ENCODE measurements around the gene SPATA1. TPM values are rescaled to one million over a fixed set of nuclear protein-coding genes. Genes with fewer than 3 reads are reported as not detected.

SPATA1 gene
- total RNA-seq, 4 donors from 2014 or later: 0.13 TPM; not detected in 3

GRCh38 chr1:84598418-84598817 lies 92.2 kb downstream of the SPATA1 start:
- no peak for DNase-seq (ENCODE audit: low spot score in 2 of 2)
- 65 to 70% methylated on average over 3 of the region's 3 CpGs for WGBS, 2 donors
- no peak overlapping the region for H3K4me3 ChIP-seq (ENCODE audit: low read depth, poor library complexity, severe bottlenecking)
- TF ChIP-seq, protein P1, sequence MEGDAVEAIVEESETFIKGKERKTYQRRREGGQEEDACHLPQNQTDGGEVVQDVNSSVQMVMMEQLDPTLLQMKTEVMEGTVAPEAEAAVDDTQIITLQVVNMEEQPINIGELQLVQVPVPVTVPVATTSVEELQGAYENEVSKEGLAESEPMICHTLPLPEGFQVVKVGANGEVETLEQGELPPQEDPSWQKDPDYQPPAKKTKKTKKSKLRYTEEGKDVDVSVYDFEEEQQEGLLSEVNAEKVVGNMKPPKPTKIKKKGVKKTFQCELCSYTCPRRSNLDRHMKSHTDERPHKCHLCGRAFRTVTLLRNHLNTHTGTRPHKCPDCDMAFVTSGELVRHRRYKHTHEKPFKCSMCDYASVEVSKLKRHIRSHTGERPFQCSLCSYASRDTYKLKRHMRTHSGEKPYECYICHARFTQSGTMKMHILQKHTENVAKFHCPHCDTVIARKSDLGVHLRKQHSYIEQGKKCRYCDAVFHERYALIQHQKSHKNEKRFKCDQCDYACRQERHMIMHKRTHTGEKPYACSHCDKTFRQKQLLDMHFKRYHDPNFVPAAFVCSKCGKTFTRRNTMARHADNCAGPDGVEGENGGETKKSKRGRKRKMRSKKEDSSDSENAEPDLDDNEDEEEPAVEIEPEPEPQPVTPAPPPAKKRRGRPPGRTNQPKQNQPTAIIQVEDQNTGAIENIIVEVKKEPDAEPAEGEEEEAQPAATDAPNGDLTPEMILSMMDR (IDR thresholded peaks at IDR 0.05): no peak
- no peak for TF ChIP-seq POLR2A (IDR thresholded peaks at IDR 0.05)
- intact Hi-C loops (cut with DNase I; ENCODE audit: low total_unique reads): no loop called here

DNA sequence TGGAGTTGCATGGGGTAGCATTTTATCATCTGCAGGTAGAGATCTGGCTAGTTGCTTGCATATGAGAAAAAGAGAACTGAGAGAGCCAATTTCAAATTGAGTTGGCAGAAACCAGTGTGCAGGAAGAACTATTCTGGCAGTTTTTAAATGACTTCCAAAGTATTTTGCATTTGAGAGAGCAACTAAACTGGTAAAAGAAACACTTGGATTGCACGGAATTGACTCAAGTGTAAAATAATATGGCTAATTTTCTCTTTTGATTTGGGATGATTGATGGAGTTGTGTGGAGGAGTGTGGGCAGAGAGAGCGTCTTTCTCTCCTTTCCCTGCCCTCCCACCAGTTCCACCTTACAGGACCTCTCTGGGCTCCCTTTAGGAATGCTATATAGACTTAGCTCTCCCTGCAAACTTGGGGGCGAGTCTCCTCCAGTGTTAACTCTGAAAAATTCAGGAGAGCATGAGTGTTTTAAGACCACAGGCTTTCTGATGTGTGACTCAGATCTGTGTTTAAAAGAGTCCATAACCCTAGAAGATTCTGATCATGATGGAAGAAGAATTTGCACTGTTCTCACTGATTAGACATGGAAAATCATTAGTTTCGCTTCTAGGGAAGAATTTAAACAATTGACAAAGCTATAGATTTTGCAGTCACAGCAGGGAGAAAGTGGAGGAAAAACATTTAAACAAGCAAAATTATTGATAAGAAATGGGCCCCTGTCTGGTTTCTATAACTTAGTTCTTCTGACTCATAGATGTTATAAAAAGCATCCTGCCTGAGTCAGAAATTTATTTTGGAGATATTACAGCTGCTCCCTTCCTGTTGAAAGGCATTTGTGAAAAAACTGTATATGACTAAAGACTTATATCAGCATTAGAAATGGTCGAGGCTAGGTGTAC lies 92.9 kb downstream of the SPATA1 start:
- no peak overlapping the region for H3K4me3 ChIP-seq (ENCODE audit: low read depth, poor library complexity, severe bottlenecking)
- DNase-seq (ENCODE audit: low spot score in 2 of 2): no peak
- no peak for TF ChIP-seq POLR2A (IDR thresholded peaks at IDR 0.05)
- TF ChIP-seq, protein P1 (IDR thresholded peaks at IDR 0.05): no peak
- WGBS, 2 donors: 34 to 47% methylated on average over 5 of the region's 5 CpGs
- intact Hi-C loops (cut with DNase I; ENCODE audit: low total_unique reads): no loop called here

DNA sequence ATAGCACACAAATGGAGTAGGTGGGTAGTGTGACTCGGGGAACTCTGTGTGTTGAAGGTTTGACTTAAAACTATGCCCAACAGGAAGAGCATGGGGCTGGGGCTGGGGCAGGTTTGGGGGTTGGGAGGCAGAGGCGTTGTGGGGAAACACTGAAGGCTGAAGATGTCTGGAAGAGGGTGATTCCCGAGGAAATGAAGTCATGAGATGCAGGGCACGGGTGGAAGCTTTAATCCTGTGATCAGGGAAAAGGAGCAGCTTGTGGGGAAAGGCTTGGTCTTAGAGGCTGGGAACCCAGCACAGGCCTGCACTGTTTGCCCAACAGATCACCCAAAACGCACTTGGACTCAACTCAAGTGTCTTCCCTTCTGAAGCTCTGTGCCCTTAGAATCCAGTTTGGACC lies 94.6 kb downstream of the SPATA1 start:
- 86 to 87% methylated on average over 5 of the region's 5 CpGs for WGBS, 2 donors
- TF ChIP-seq, protein P1 (IDR thresholded peaks at IDR 0.05): no peak
- TF ChIP-seq POLR2A (IDR thresholded peaks at IDR 0.05): no peak
- intact Hi-C loops (cut with DNase I; ENCODE audit: low total_unique reads): loop anchor here (10.0 kb wide), 1 partner anchor 466 kb away; no protein-coding TSS in a partner anchor
- H3K4me3 ChIP-seq (ENCODE audit: low read depth, poor library complexity, severe bottlenecking): no peak overlapping the region
- no peak for DNase-seq (ENCODE audit: low spot score in 2 of 2)

DNA sequence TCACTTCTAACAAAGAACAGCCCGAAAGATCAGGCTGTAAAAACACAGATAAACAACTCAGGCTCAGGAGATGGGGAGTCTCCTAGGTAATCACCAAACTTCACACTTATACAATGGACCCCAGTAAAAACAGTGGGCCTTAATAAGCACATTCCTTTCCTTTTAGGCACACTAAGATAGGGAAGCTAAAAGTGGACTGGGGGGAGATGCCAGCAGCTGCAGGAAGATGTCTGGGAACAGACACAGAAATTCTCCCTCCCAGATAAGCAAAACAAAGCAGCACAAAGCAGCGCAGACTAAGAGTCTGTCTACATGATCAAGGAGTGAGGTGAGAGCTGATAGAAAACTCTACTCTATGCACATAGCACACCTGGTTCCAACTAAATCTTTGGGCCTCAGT lies 97.0 kb downstream of the SPATA1 start:
- no peak for DNase-seq (ENCODE audit: low spot score in 2 of 2)
- no peak overlapping the region for H3K4me3 ChIP-seq (ENCODE audit: low read depth, poor library complexity, severe bottlenecking)
- 46 to 74% methylated on average over 2 of the region's 2 CpGs for WGBS, 2 donors
- intact Hi-C loops (cut with DNase I; ENCODE audit: low total_unique reads): loop anchor here (10.0 kb wide), 1 partner anchor 468 kb away; no protein-coding TSS in a partner anchor
- TF ChIP-seq, protein P1 (IDR thresholded peaks at IDR 0.05): no peak
- no peak for TF ChIP-seq POLR2A (IDR thresholded peaks at IDR 0.05)

DNA sequence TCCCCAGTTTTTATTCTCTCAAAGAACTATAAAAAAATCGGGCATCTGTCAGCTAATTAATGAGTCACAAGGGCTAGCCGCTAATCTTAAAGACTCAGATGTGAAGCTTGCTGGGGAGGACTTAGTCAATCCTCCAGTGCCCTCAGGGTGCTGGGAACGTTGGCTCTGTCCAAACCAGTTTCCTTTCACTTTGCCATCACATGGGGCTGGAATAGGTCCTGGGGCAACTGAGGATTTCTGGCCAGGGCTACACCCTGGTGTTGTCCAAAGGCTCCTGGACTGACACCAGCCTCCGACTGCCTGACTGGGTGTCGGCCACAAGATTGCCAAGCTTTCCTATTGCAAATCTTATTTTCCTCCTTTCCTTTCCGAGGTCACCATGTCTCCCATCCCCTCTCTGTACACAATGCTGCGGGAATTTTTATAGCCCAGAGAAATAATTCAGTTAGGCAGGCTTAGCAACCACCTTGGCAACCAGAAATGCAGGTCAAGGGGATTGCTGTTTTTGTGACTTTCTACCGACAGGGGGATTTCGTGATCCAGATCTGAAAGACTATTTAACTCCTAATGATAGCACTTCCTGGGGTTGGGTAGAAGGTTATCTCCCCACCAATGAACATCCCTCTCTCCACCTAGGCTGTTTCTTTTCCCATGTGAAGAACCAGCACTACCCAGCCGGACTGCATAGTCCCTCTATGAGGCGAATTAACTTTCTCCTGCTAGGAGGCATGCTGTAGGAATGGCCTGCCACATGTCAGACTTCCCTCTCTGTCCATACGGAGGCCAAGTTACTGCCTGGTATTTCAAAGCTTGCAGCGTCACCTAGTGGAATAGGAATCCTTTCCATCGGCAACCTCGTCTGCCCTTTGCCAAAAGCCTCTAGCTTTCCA lies 98.0 kb downstream of the SPATA1 start:
- peak; percentile 62 to 87 for DNase-seq (ENCODE audit: low spot score in 2 of 2)
- no peak for TF ChIP-seq POLR2A (IDR thresholded peaks at IDR 0.05)
- TF ChIP-seq, protein P1 (IDR thresholded peaks at IDR 0.05): no peak
- no peak overlapping the region for H3K4me3 ChIP-seq (ENCODE audit: low read depth, poor library complexity, severe bottlenecking)
- whole genome bisulfite sequencing, 2 donors: 27 to 34% methylated on average over 15 of the region's 15 CpGs
- intact Hi-C loops (cut with DNase I; ENCODE audit: low total_unique reads): loop anchor here (10.0 kb wide), 1 partner anchor 469 kb away; no protein-coding TSS in a partner anchor

Measured in lower leg skin (tissue), 4 donors.